Subcutaneous adipose tissue (tissue), 4 donors: Measurements from ENCODE around the gene PCDH17. TPM values are rescaled to one million over a fixed set of nuclear protein-coding genes. Genes with fewer than 3 reads are reported as not detected.

Experiments
- CTCF ChIP-seq: fragments of 450-650 bp; IDR thresholded peaks from one replicate; pipeline ENCODE4 v1.5.1; 2016; ENCODE audit warnings: low read depth, mild to moderate bottlenecking, control low read depth, antibody characterized with exemption, moderate library complexity
- total RNA-seq, 4 donors: library from RNA; depleted of rRNA; stranded (reverse); fragments of >200 nt; gene quantifications; one replicate each; pipeline ENCODE4 v1.1.0, GENCODE V29; 2016

Gene PCDH17
- total RNA-seq, 4 donors from 2014 or later, result 0.68 to 5.7 (median 2.4) TPM

GRCh38 chr13:57698851-57699250 is 67.3 kb downstream of the PCDH17 start:
- no peak for TF ChIP-seq CTCF

DNA sequence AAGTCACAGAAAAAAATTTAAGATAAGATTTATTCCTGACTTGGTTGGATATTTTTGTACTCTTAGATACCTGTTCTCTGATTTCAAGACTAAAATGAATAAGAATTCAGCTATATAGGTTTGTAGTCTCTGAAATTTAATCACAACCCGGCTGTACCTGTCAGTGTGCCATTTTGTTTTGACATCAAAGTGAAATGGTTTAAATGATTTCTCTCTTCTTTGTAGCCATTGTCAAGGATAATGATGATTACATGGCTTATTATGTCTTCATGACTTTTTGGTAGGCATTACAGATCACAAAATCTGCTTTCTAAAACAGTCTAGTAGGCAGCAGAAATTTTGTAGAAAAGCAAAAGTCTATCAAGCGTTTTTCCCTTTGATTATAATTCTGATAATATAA is 72.5 kb downstream of the PCDH17 start:
- no peak for TF ChIP-seq CTCF

DNA sequence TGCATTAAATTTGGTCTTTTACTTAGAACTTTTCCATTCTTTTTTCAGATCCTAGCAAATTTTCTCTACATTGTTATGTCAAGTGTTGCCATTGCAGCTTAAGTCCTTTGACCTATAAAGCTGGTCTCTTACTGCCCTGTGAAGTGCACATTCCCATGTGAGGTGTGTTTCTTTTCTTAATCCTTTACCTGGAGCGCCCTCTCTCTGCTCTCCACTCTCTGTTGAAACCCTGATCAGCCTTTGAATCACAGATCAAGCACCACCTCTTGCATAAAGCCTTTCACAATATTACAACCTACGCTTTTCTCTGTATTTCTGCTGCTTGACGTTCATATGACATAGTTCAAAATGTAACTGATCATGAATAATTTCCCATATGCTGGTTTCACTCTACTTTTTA is 84.8 kb downstream of the PCDH17 start:
- TF ChIP-seq CTCF, result no peak

DNA sequence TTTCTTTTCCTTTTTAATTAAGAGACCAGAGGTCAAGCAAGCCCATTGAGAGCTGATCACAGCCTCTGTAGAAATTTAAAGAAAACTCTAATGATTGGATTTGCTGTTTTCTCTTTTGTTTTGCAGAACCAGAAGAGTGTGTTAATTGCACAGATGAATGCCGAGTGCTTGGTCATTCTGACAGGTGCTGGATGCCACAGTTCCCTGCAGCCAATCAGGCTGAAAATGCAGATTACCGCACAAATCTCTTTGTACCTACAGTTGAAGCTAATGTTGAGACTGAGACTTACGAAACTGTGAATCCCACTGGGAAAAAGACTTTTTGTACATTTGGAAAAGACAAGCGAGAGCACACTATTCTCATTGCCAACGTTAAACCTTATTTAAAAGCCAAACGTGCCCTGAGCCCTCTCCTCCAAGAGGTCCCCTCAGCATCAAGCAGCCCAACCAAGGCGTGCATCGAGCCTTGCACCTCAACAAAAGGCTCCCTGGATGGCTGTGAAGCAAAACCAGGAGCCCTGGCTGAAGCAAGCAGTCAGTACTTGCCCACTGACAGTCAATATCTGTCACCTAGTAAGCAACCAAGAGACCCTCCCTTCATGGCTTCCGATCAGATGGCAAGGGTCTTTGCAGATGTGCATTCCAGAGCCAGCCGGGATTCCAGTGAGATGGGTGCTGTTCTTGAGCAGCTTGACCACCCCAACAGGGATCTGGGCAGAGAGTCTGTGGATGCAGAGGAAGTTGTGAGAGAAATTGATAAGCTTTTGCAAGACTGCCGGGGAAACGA is 93.1 kb downstream of the PCDH17 start:
- no peak for TF ChIP-seq CTCF

DNA sequence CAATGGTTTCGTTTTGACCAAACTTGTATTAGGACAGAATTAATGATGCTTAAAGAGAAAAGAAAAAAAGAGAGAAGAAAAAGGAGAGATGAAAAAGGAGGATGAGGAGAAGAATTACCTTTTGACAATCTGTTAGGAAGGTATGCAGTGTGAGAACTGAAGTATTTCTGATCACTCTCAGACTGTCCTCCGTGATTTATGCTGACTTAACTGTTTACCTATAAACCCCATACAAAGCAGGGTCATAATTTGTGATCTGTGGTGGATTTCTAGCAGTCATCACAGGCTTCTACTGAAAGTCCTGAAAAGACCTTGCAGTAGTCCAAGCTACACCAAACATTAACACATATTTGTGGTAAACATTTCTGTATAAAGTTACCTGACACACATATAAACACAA is 93.9 kb downstream of the PCDH17 start:
- no peak for TF ChIP-seq CTCF

- no peak for TF ChIP-seq CTCF
These were observed 95.4 kb downstream of the PCDH17 start for GRCh38 chr13:57726981-57727380.

DNA sequence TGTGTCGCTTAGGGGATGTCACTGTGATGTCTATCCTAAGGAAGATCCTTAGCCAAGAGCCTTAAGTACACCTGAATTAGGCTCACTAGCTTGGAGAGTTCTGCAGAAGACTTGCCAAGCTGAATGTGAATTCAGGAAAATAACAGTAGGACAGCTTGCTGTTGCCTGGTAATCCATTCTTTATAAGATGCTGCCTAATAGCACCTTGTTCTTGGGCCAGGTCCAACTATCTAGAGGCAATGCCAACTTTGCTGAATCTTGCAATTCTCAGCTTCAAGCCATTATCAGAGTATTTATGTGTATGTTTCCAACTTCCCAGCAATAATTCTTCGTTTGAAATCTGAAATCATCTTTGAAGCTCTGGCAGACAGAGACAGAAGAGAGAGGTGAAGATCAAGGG is 102.8 kb downstream of the PCDH17 start:
- no peak for TF ChIP-seq CTCF
